ENCODE measurements around the gene ZNF578. TPM values are rescaled to one million over a fixed set of nuclear protein-coding genes. Genes with fewer than 3 reads are reported as not detected.

ZNF578 gene
- total and polyA plus RNA-seq, 2 of the 8 experiments (the other 6 are each of a cell fraction or from before 2014, with no cell fraction given), result 1.6 to 4.2 TPM

DNA sequence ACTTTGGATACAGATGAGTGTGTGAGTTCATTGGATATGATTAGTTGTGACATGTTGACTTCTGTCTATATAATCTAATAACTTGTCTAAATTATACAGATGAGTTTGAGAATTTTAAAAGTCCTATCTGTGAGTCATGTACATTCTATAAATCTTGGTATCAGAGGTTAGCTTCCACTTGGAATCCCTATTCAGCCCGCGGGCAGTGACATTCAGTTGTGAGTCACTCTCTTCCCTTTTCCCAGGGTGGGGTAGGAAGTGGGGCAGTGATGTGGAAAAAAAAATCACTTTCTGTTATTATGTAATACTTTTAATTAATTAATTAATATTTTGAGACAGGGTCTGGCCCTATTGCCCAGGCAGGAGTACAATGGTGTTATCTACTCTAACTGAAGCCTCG, 41.2 kb downstream of the ZNF578 start:
- ChIA-PET POLR2A (ENCODE audit: partially characterized antibody) (interaction anchor here (0.6 kb wide), 1 partner anchor 149 kb away, joined by 5 read pairs; no protein-coding TSS in a partner anchor), CTCF (ENCODE audit: partially characterized antibody) (interaction anchor here (0.6 to 1.7 kb wide), 3 partner anchors 72 to 287 kb away, joined by 3 to 4 read pairs (median 3); no protein-coding TSS in a partner anchor)
- no peaks in the 10 kb centered on the region for H3K79me2 ChIP-seq (ENCODE audit: control insufficient read depth in 1 of 2, insufficient read depth in 2 of 2, low read length in 2 of 2)
- no peak overlapping the region for H2BK15ac ChIP-seq (ENCODE audit: low read length)
- no peak overlapping the region for H2BK5ac ChIP-seq (ENCODE audit: low read depth, low read length)
- H2BK12ac ChIP-seq (ENCODE audit: low read depth, low read length), result no peak overlapping the region
- H3K36me3 ChIP-seq (ENCODE audit: control insufficient read depth in 2 of 4, insufficient read depth in 4 of 4, low read length in 3 of 4), result no peaks in the 10 kb centered on the region
- H3K14ac ChIP-seq (ENCODE audit: insufficient read length), result no peak overlapping the region
- H3K18ac ChIP-seq (ENCODE audit: extremely low read depth, low read length), result no peak overlapping the region
- no peak overlapping the region for H2BK20ac ChIP-seq (ENCODE audit: low read length)
- DNase-seq (ENCODE audit: low read depth in 1 of 2, low spot score in 2 of 2) (no peak), FAIRE-seq (no peak)
- H3K23me2 ChIP-seq (ENCODE audit: low read depth, low read length), result peaks cover 4% of the 10 kb centered on the region; the same call in 1 of the 2 replicates
- no peak overlapping the region for H4K5ac ChIP-seq (ENCODE audit: insufficient read length, low read depth, low read length)
- H3K4me2 ChIP-seq (ENCODE audit: insufficient read depth in 1 of 2, low read depth in 2 of 2, low read length in 2 of 2), result no peak overlapping the region; a peak in 1 of 4 replicates
- no peak overlapping the region for H2BK120ac ChIP-seq (replicated peaks; ENCODE audit: low read depth, low read length)
- H3K4ac ChIP-seq (replicated peaks; ENCODE audit: insufficient read length, low read depth, low read length), result no peak overlapping the region
- H3K79me1 ChIP-seq (ENCODE audit: low read depth, low read length), result no peaks in the 10 kb centered on the region
- peaks cover 0 to 2% of the 10 kb centered on the region in 2 experiments for H4K20me1 ChIP-seq (replicated peaks in 1 of 2; ENCODE audit: control insufficient read depth in 1 of 2, insufficient read depth in 2 of 2, low read length in 2 of 2)
- H4K8ac ChIP-seq (ENCODE audit: extremely low read depth, insufficient read depth, low read length), result no peak overlapping the region
- no peak overlapping the region for H3K9ac ChIP-seq (replicated peaks in 1 of 4; ENCODE audit: extremely low read depth in 1 of 4, low read depth in 3 of 4, low read length in 3 of 4)
- peaks cover 3 to 17% (median 10%) of the 10 kb centered on the region in 4 experiments for H3K27me3 ChIP-seq (replicated peaks in 1 of 4; ENCODE audit: control insufficient read depth in 3 of 4, extremely low read depth in 1 of 4, insufficient read depth in 3 of 4, low read length in 3 of 4)
- no peak overlapping the region for H3K56ac ChIP-seq (replicated peaks; ENCODE audit: insufficient read length, low read depth, low read length)
- H2AFZ ChIP-seq (ENCODE audit: low read length), result no peak overlapping the region
- 88% methylated on average over 3 of the region's 3 CpGs; no CpG with 5 or more reads in 1 of the 2 experiments for WGBS, 2 experiments (ENCODE audit: extremely low coverage in 1 of 2, insufficient coverage in 1 of 2, insufficient read length in 1 of 2, insufficient replicate concordance in 2 of 2, low coverage in 1 of 2, low lambda C conversion rate in 2 of 2, missing lambda C conversion rate in 1 of 2)
- H3K27ac ChIP-seq (ENCODE audit: low read depth, low read length), result no peak overlapping the region
- H2AK5ac ChIP-seq (ENCODE audit: low read depth, low read length), result no peak overlapping the region
- no peak overlapping the region for H4K91ac ChIP-seq (replicated peaks; ENCODE audit: insufficient read length, low read length)
- no peak overlapping the region for H3K4me3 ChIP-seq (ENCODE audit: extremely low read depth in 1 of 4, insufficient read depth in 2 of 4, low read depth in 3 of 4, low read length in 4 of 4)
- TF ChIP-seq ZNF274 (IDR thresholded peaks at IDR 0.05; ENCODE audit: borderline replicate concordance, extremely low read depth, low read length) (no peak), TCF12 (IDR thresholded peaks at IDR 0.05; ENCODE audit: low read depth, low read length) (no peak), KDM4A (IDR thresholded peaks at IDR 0.05; ENCODE audit: low read depth, low read length, severe bottlenecking) (no peak), POLR2AphosphoS5 (IDR thresholded peaks at IDR 0.05; ENCODE audit: low read depth, low read length) (no peak), POLR2A (IDR thresholded peaks at IDR 0.05; ENCODE audit: control extremely low read depth in 1 of 2, low read depth in 2 of 2, low read length in 2 of 2) (no peak), CEBPB (IDR thresholded peaks at IDR 0.05; ENCODE audit: low read depth, low read length) (no peak), SIN3A (conservative IDR thresholded peaks at IDR 0.05 in 1 of 2, IDR thresholded peaks at IDR 0.05 in 1 of 2; ENCODE audit: low read depth in 1 of 2, low read length in 2 of 2) (no peak), POU5F1 (IDR thresholded peaks at IDR 0.05; ENCODE audit: low read depth, low read length) (no peak), BCL11A (IDR thresholded peaks at IDR 0.05; ENCODE audit: low read depth in 2 of 2, low read length in 2 of 2) (no peak)
- no peak overlapping the region for H3K23ac ChIP-seq (ENCODE audit: insufficient read length)
- H3K9me3 ChIP-seq (ENCODE audit: insufficient read depth in 2 of 2, low read depth in 1 of 2, low read length in 1 of 2), result no peaks in the 10 kb centered on the region; a peak in 1 of 4 replicates
- H3K4me1 ChIP-seq (replicated peaks in 1 of 4; ENCODE audit: control insufficient read depth in 3 of 4, insufficient read depth in 4 of 4, low read length in 3 of 4), result peaks cover 0 to 6% (median 0%) of the 10 kb centered on the region in 4 experiments; a peak in 2 of 7 replicates

Data from H1 (cell line).